Measurements from ENCODE around the gene MICU2. TPM values are rescaled to one million over a fixed set of nuclear protein-coding genes. Genes with fewer than 3 reads are reported as not detected.

The MICU2 gene
- total and polyA plus RNA-seq, 2 of the 4 experiments (the other 2 are of a cell fraction) = 14.9 to 25.0 TPM

DNA sequence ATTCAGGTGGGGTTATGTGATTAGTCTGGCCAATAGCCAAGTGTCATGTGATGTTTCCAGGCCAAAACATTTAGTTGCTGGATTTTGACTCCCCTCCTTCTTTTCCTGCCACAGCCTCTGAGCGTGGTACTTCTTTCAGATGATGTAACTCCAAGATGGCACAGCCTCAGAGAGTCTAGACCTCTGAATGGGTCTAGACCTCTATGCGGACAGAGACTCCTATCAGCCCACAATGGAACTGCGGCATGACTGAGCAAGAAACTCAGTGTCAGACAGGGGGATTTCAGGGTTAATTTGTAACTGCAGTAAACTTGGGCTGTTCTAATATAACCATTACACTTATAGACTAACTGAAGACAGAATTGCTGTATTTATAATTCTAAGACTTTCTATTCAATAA, 102.3 kb downstream of the MICU2 start:
- TF ChIP-seq, protein P1, sequence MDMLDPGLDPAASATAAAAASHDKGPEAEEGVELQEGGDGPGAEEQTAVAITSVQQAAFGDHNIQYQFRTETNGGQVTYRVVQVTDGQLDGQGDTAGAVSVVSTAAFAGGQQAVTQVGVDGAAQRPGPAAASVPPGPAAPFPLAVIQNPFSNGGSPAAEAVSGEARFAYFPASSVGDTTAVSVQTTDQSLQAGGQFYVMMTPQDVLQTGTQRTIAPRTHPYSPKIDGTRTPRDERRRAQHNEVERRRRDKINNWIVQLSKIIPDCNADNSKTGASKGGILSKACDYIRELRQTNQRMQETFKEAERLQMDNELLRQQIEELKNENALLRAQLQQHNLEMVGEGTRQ (IDR thresholded peaks at IDR 0.05; ENCODE audit: low read depth, low read length) = no peak
- TF ChIP-seq MAZ (IDR thresholded peaks at IDR 0.05; ENCODE audit: borderline replicate concordance, low read depth, low read length) (no peak), MAFK (IDR thresholded peaks at IDR 0.05; ENCODE audit: low read depth, low read length) (no peak), CEBPB (IDR thresholded peaks at IDR 0.05; ENCODE audit: low read depth, low read length) (no peak), MXI1 (IDR thresholded peaks at IDR 0.05; ENCODE audit: borderline replicate concordance, low read depth, low read length) (no peak), POLR2A (IDR thresholded peaks at IDR 0.05; ENCODE audit: low read depth, low read length) (no peak), SMC3 (IDR thresholded peaks at IDR 0.05; ENCODE audit: low read depth, low read length) (no peak), NFE2L2 (IDR thresholded peaks at IDR 0.05; ENCODE audit: low read depth, low read length) (no peak), FOS (IDR thresholded peaks at IDR 0.05; ENCODE audit: low read depth, low read length) (no peak), BHLHE40 (IDR thresholded peaks at IDR 0.05; ENCODE audit: low read depth, low read length) (no peak), RAD21 (IDR thresholded peaks at IDR 0.05; ENCODE audit: low read length) (no peak), CHD1 (IDR thresholded peaks at IDR 0.05; ENCODE audit: low read depth, low read length) (no peak), RFX5 (IDR thresholded peaks at IDR 0.05; ENCODE audit: low read depth, low read length) (no peak), RCOR1 (IDR thresholded peaks at IDR 0.05; ENCODE audit: insufficient replicate concordance, low read length) (no peak)
- TF ChIP-seq, protein P2, sequence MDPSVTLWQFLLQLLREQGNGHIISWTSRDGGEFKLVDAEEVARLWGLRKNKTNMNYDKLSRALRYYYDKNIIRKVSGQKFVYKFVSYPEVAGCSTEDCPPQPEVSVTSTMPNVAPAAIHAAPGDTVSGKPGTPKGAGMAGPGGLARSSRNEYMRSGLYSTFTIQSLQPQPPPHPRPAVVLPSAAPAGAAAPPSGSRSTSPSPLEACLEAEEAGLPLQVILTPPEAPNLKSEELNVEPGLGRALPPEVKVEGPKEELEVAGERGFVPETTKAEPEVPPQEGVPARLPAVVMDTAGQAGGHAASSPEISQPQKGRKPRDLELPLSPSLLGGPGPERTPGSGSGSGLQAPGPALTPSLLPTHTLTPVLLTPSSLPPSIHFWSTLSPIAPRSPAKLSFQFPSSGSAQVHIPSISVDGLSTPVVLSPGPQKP (IDR thresholded peaks at IDR 0.05; ENCODE audit: borderline replicate concordance, low read depth, low read length) = no peak
- TF ChIP-seq, protein P3, sequence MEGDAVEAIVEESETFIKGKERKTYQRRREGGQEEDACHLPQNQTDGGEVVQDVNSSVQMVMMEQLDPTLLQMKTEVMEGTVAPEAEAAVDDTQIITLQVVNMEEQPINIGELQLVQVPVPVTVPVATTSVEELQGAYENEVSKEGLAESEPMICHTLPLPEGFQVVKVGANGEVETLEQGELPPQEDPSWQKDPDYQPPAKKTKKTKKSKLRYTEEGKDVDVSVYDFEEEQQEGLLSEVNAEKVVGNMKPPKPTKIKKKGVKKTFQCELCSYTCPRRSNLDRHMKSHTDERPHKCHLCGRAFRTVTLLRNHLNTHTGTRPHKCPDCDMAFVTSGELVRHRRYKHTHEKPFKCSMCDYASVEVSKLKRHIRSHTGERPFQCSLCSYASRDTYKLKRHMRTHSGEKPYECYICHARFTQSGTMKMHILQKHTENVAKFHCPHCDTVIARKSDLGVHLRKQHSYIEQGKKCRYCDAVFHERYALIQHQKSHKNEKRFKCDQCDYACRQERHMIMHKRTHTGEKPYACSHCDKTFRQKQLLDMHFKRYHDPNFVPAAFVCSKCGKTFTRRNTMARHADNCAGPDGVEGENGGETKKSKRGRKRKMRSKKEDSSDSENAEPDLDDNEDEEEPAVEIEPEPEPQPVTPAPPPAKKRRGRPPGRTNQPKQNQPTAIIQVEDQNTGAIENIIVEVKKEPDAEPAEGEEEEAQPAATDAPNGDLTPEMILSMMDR (conservative IDR thresholded peaks at IDR 0.05; ENCODE audit: low read depth, low read length) = no peak
- no peak overlapping the region for H3K4me2 ChIP-seq (ENCODE audit: low read depth, low read length)
- no peak overlapping the region for H2BK120ac ChIP-seq (ENCODE audit: low read depth, low read length)
- H2BK15ac ChIP-seq (ENCODE audit: low read depth, low read length) = no peak overlapping the region
- H2AK9ac ChIP-seq (replicated peaks; ENCODE audit: low read depth, low read length, poor library complexity) = no peak overlapping the region
- H3K56ac ChIP-seq (ENCODE audit: extremely low read depth, insufficient read depth, low read length) = no peak overlapping the region
- no peaks in the 10 kb centered on the region for H3K4me1 ChIP-seq (ENCODE audit: control insufficient read depth, insufficient read depth, low read length)
- no peaks in the 10 kb centered on the region for H3K9me3 ChIP-seq (ENCODE audit: control insufficient read depth, insufficient read depth, low read length)
- H3K4ac ChIP-seq (ENCODE audit: low read depth, low read length) = no peak overlapping the region
- dilution Hi-C loops (cut with HindIII; ENCODE audit: low sequenced_read_pairs, unreplicated experiment) = no loop called here
- H4K5ac ChIP-seq (ENCODE audit: low read depth, low read length) = no peak overlapping the region
- no peak overlapping the region for H3K27ac ChIP-seq (ENCODE audit: insufficient read depth, low read length)
- H4K91ac ChIP-seq (ENCODE audit: insufficient read depth, low read depth, low read length) = no peak overlapping the region
- no CpG with 5 or more reads among the region's 3 CpGs for WGBS, 2 experiments (ENCODE audit: extremely low coverage in 2 of 2, insufficient read length in 1 of 2)
- H3K79me1 ChIP-seq (ENCODE audit: low read depth in 1 of 2, low read length in 2 of 2) = no peaks in the 10 kb centered on the region
- no peak overlapping the region for H3K9ac ChIP-seq (ENCODE audit: low read depth, low read length)
- ChIA-PET CTCF (no interaction called here), POLR2A (ENCODE audit: unreplicated experiment) (no interaction called here)
- intact Hi-C loops (cut with micrococcal nuclease) = no loop called here
- BruUV-seq (replicated peaks) = no TSS peak
- no peaks in the 10 kb centered on the region for H3K27me3 ChIP-seq (ENCODE audit: control insufficient read depth, insufficient read depth, low read length)
- H2AFZ ChIP-seq (replicated peaks; ENCODE audit: low read length, poor library complexity) = no peak overlapping the region
- no peak overlapping the region for H3K14ac ChIP-seq (replicated peaks; ENCODE audit: low read depth, low read length)
- no peak overlapping the region for H3K18ac ChIP-seq (ENCODE audit: low read depth, low read length)
- DNase-seq (no peak), ATAC-seq (ENCODE audit: low read depth) (no peak)
- H3K4me3 ChIP-seq (ENCODE audit: insufficient read depth, low read depth, low read length) = no peak overlapping the region
- H2BK20ac ChIP-seq (ENCODE audit: low read depth, low read length) = no peak overlapping the region
- H2BK5ac ChIP-seq (ENCODE audit: low read depth, low read length, poor library complexity, severe bottlenecking) = no peak overlapping the region
- no peaks in the 10 kb centered on the region for H4K20me1 ChIP-seq (ENCODE audit: insufficient read depth, low read length)
- H4K8ac ChIP-seq (ENCODE audit: low read depth in 2 of 2, low read length in 2 of 2) = no peak overlapping the region
- H3K36me3 ChIP-seq (ENCODE audit: control insufficient read depth, insufficient read depth, low read length) = peaks cover 7% of the 10 kb centered on the region; the same call in 1 of the 2 replicates
- in situ Hi-C loops (cut with MboI; ENCODE audit: low sequenced_read_pairs) = no loop called here
- no peak overlapping the region for H2AK5ac ChIP-seq (ENCODE audit: low read depth, low read length)
- no peak overlapping the region for H3K23ac ChIP-seq (ENCODE audit: low read depth, low read length)
- H3K9me1 ChIP-seq (ENCODE audit: insufficient read depth, low read length) = no peaks in the 10 kb centered on the region; the same call in 1 of the 2 replicates

Data from IMR-90 (cell line).